ENCODE measurements around the gene STX3.
"Not testable (repeated sequence)": the region's sequence is repeated elsewhere in the genome, so short reads cannot be mapped to it uniquely, and the experiment has no call there.

Gene STX3

DNA sequence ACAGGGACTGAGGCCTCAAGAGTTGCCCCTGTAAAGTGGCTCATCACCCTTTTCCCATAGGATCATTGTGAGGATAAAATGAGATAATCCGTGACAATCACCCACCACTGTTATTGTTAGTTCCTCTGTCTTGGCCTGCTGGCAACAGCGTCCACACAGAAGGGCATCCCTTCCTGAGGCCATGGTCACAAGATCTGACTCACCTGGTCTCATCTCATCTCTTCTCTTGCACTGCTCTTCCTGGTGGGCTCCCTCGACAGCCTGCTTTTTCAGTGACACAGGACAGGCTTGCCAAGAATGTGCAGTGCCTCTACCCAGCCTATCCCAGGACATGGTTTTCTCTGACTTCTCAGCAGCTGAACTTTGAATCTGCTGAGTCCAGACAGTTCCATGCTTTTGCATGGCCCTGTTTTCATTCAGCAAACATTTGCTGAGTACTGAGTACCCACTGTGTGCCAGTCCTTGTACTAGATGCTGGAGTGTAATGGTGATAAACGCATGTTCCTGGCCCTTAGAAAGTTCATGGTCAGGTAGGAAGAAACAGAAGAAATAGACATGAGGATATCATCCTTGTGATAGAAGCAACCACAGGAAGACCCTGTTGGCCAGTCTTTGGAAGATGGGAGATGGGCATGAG lies 3.3 kb downstream of the STX3 start:
- DNase-seq, result no peak

DNA sequence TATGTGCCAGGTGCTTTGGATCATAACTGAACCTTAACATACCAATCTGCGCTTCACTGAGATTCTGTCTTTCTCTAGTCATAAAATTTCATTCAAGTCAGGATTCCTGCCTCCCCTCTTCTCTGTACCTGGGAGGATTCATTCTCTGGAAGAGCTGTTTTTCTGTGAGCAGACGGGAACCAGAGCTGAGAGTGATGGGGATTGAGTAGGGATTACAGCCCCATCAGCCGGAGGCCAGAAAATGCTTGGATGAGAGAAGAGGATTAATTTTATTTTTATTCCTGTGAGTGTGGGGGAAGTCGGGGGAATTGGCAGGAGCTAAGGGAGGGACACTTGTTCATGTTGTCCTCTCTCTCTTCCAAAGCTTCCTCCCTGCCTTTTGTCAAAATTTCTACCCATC lies 4.7 kb downstream of the STX3 start:
- no peak for DNase-seq

DNA sequence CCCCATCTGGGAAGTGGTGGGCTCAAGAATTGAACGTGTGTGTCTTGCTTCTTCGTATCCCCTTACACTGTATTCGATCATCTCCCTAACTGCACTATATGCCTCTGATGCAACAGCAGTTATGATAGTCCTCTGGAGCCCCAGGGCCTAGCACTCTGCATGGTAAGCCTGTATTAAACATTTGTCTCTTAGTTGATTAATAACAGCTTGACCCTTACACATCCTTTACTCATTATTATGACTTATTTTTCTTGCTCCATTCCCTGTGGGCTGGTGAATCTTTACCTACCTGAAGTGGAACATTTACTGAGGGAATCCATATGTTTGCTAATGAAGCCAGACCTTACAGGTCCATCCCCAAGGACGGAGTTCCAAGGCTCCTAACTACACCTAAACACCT lies 5.6 kb downstream of the STX3 start:
- no peak for DNase-seq

- DNase-seq, result no peak
Observed at GRCh38 chr11:59761993-59762392, 6.8 kb downstream of the STX3 start.

DNA sequence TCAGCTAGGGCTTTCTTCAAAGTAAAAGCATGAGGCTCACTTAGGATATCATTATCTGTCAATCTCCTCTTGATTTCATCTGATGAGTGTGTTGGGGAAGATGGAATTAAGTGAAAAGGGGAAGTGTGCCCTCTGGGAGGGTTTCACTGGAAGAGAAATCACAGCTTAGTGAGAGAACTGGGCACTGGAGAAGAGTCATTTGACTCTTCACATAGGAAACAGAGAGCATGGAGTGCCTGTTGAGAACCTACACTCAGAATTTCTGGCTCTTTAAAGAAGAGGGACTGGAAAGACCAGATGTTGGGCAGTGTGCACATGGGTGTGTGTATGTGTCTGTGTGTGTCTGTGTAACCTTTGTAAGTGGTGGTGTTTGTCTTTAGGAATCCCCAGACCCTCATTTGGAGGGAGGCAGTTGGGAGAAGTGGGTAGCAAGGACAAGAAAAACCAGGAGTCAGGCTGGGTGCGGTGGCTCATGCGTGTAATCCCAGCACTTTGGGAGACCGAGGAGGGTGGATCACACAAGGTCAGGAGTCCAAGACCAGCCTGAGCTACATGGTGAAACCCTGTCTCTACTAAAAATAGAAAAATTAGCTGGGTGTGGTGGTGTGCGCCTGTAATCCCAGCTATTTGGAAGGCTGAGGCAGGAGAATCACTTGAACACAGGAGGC lies 10.0 kb downstream of the STX3 start:
- DNase-seq, result no peak

DNA sequence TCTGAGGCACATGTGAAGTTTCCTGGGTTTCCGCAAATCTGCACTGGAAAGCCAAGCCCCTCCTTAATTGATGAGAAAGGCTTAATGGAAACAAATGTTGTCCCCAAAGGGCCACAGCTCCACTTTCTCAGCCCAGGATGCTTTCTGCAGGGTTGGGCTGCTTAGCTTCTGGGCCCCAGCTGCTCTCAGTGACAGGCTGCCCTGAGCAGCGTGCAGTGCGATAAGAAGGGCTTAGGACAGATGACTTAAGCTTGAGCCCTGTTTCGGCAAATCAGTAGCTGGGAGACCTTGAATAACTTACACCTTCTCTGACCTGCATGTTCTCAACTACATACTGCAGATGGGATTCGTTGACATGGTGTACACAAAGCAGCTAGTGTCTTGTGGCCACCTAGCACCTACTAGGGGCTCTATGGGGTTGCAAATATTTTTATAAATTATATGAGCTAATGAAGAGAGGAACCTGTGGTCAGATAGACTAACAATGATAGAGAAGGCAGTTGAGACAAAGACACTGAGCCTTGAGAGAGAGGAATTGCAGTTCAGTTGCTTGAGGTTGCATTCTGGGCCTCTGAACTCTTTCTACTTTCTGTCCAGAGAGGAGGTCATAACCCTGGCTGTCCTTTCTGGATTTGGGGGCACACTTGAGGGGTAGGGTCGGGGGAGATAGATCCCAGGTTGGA lies 11.5 kb downstream of the STX3 start:
- no peak for DNase-seq

DNA sequence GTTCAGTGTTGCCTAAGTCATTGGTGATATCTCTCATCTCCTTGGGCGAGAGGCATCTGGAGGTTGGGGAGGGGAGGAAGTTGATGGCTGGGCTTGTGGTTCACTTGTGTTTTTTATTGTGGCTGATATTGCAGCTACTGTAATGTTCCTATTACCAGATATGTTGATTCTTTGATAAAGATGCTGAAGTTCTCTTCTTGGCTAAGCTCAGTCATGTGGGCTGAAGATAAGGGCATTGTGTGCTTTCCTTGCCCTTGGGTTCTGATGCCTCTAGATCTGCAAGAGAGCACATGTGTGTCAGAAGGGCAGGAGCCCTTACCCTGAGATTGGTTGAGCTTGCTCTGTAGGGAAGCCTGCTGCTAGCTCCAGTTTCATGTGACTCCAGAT lies 12.0 kb downstream of the STX3 start:
- DNase-seq, result peak in 1 of 5 donors; percentile 36

DNA sequence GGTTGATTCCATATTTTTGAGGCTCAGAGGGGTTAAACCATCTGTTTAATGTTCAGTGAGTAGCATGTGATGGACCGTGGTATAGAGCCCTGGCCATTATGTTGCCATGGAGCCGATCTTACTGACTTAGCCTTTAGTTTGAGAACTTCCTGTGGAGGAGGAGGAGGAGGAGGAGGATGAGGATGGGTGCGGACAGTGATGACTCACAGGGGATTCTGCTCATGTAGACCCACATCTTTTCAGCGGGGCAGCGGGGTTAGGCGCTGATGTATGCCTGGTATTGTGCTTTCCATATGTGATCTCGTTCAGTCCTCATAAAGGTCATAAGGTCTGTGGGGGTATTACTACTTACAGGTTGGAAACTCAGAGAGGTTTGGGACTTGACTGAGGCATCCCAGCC lies 13.9 kb downstream of the STX3 start:
- DNase-seq, result no peak

- no peak for DNase-seq
Observed at GRCh38 chr11:59769828-59770227, 14.7 kb downstream of the STX3 start.

GRCh38 chr11:59770319-59770718 lies 15.1 kb downstream of the STX3 start:
- no peak for DNase-seq

DNA sequence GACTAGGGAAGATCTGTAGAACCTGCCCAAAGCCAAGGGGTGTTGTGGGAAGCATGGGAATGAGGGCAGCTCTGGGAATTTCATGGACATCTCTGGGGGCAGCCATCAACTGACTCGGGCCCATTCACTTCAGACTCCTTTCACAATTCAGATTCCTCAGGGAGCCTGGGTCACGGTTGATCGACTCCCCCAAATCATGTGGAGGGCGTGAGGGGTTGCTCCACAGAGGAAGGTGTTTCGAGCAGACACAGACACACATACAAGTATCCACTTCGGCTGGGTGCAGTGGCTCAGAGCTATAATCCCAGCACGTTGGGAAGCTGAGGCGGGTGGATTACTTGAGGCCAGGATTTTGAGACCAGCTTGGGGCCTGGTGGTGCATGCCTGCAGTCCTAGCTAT lies 15.7 kb downstream of the STX3 start:
- no peak for DNase-seq

DNA sequence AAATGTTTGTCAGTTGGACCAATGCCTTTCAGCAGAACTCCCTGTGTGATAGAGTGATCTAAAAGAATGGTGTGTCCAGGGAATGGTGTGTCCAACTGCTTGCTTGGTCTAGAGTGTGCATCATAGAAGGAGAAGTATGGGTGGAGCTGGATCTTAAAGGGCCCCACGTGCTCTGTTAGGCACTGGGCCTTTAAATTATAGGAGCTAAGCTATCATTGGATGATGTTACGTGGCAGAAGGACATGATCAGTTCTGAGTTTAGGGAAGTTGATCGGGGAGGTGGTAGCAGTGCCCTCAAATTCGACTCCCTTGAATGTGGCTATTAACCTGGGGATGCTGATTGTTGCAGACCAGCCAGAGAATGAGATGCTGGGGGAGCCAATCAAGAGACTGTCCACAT lies 16.4 kb downstream of the STX3 start:
- DNase-seq, result no peak

DNA sequence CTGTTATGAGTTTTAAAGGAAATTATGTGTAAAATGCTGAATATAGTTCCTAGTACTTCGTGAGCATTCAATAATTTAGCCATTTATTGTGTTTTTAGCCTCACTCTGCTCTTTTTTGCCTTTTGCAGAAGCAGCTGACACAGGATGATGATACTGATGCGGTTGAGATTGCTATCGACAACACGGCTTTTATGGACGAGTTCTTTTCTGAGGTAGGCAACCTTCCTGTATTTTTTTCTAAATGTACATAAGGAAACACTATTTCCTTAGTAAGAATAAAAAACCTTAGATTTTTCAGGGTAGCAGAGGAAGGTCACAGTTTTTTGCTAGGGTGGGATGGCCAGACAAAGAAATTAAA lies 17.9 kb downstream of the STX3 start:
- DNase-seq, result peak in 1 of 5 donors; percentile 16

DNA sequence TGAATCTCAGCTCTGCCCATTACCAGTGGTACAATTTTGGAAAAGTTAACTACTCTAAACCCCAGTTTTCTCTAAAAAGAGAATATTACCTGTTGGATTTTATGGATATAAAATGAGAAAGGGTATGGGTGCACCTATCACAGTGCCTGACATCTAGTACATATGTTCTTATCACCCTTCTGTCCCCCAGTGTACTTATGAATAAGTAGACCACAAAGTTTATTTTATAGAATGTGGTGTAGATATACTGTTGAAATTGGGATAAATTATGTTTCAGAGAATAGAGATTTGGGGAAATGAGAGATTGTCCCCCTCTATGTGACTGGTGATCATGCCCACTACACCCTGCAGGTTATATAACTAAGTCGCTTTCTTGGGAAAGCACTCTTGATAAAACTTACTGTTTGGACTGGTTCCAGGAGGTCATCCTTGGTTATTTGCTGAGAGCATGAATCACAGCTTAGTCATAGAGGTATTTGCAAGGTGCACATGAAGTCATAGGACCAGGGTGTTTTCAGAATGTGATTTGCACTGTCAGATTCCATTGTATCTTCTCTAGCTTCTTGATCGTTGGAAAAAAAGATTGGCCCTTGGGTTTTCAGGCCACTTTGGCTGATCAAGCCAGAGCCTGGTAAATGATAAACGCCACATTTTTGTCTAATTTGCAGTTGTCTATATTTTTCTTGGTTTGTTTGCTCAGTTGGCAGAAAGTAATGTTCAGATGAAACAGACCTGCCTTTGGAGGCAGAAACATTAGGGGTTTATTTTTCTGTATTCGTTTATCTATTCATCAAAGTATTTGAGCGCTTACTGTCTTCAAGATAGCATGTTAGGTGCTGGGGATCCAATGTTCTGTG lies 21.3 kb downstream of the STX3 start:
- DNase-seq, result peak in 1 of 5 donors; percentile 35

DNA sequence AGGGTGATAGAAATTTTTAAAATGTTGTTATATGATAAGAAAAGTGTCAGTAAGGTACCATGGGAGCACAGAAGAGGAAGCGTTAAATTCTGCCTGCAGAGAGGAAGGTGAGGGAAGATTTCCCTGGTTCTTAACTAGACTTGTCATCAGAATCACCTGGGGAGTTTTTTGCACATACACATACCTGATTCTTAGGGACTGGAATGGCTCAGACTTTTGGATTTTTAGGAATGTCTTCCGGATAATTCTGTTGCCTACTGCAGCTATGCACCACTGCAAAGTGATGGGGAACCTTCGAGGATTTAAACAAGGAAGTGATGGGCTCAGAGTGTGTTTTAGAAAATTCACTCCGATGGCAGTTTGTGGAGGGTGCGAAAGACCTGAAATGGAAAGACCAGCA lies 21.9 kb downstream of the STX3 start:
- no peak for DNase-seq

DNA sequence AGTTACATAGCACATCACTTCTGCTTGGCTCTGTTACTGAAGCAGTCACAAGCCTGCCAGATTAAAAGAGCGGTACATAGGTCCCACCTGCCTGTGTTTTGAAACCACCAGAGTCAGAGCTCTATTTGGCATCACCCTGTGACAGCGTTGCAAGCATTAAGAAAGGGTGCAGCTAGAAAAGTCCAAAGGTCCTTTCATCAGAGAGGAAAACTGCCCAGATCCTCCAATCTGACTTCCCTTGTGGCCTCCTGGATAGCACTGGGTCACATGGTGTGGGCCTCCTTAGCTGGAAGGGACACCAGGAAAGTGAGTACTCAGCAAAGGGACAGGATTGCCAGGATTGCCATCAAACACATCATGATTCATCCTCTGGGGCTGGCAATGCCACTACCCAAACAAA lies 22.9 kb downstream of the STX3 start:
- no peak for DNase-seq

- DNase-seq, result no peak
Observed at GRCh38 chr11:59779487-59779886, 24.3 kb downstream of the STX3 start.

GRCh38 chr11:59782080-59782479 lies 26.9 kb downstream of the STX3 start:
- no peak for DNase-seq

GRCh38 chr11:59783632-59784090 lies 28.5 kb downstream of the STX3 start:
- DNase-seq, result peak in 1 of 5 donors; percentile 75

- not testable (repeated sequence) for DNase-seq
Observed at GRCh38 chr11:59784441-59784840, 29.3 kb downstream of the STX3 start.

DNA sequence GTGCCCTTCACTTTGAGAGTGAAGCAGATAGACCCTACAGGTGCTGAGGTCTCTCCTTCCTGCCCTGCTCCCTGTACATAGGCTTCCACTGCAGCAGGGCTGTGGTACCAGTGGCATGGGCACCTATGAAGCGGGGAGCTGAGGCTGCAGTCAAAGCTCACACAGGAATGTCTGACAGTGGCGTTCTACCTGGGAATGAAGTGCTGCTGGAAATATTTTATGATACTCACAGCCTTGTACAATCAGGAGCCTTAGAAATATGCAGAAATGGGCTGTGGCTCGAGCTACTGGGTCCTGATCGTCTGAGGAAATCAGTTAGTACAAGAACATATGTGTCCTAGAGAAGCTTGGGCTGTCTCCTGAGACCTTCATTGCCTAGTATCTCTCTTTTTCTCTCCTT lies 30.6 kb downstream of the STX3 start:
- no peak for DNase-seq

DNA sequence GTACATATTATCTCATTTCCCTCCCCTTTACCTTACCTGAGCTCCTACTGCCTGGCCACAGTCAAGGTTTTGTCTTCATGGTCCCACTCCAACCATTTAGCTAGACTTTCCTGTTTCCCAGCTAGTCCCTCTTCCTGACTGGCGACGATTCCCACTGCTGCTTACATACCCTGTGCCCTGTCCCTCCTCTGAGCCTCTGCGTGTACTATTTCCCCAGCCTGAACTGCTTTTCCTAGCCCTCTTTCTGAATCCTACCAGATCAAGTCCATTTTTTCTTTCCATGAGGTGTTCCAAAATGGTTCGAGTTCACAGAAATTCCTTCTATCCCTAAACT lies 32.0 kb downstream of the STX3 start:
- no peak for DNase-seq

GRCh38 chr11:59787816-59788215 lies 32.6 kb downstream of the STX3 start:
- DNase-seq, result no peak

Measured in T-helper 1 cell (primary cell).